WERI-Rb-1 (cell line): ENCODE results near the gene HOXC11.

Experiments used
- DNase-seq: peaks from one replicate; pipeline ENCODE4 v3.0.0-alpha.2; 2020
- H3K27ac ChIP-seq: fragments of 250-450 bp; sonication (Bioruptor Pico); 2 replicates; pipeline ENCODE4 v1.5.1; 2020; ENCODE audit warnings: mild to moderate bottlenecking, moderate library complexity
- H3K27me3 ChIP-seq: fragments of 250-450 bp; sonication (Bioruptor Pico); 2 replicates; pipeline ENCODE4 v1.5.1; 2021; ENCODE audit warnings: mild to moderate bottlenecking, low read depth, moderate library complexity; ENCODE audit not compliant: insufficient read depth, severe bottlenecking
- H3K36me3 ChIP-seq: fragments of 250-450 bp; sonication (Bioruptor Pico); 2 replicates; pipeline ENCODE4 v1.5.1; 2020; ENCODE audit warnings: mild to moderate bottlenecking, moderate library complexity
- H3K4me3 ChIP-seq: 2 replicates; pipeline ENCODE4 v1.5.1; 2011; ENCODE audit warnings: low read depth, mild to moderate bottlenecking, control low read depth, low read length
- H3K9me3 ChIP-seq: fragments of 250-450 bp; sonication (Bioruptor Pico); 2 replicates; pipeline ENCODE4 v1.5.1; 2021; ENCODE audit warnings: mild to moderate bottlenecking, moderate library complexity; ENCODE audit not compliant: severe bottlenecking
- CTCF ChIP-seq: IDR thresholded peaks from 2 replicates; pipeline ENCODE4 v1.5.1; 2011; ENCODE audit warnings: low read depth, mild to moderate bottlenecking, control low read depth, inconsistent platforms, low read length

HOXC11 gene

GRCh38 chr12:53960187-53961024 lies 12.5 kb upstream of the HOXC11 start:
- TF ChIP-seq CTCF = no peak
- H3K4me3 ChIP-seq = no peak overlapping the region
- no peaks in the 10 kb centered on the region for H3K36me3 ChIP-seq
- peaks cover 15% of the 10 kb centered on the region for H3K27me3 ChIP-seq
- DNase-seq = no peak
- no peaks in the 10 kb centered on the region for H3K9me3 ChIP-seq
- no peak overlapping the region for H3K27ac ChIP-seq

- 0 out of 2 replicates have a peak, but pooled peaks have one; percentile 15 for TF ChIP-seq CTCF
- no peaks in the 10 kb centered on the region for H3K36me3 ChIP-seq
- H3K27ac ChIP-seq = no peak overlapping the region
- no peak overlapping the region for H3K4me3 ChIP-seq
- no peak for DNase-seq
- H3K9me3 ChIP-seq = no peaks in the 10 kb centered on the region
- H3K27me3 ChIP-seq = peaks cover 7% of the 10 kb centered on the region
These were observed 11.7 kb upstream of the HOXC11 start for GRCh38 chr12:53961025-53961761.

GRCh38 chr12:53963005-53963404 lies 9.9 kb upstream of the HOXC11 start:
- TF ChIP-seq CTCF = no peak
- no peak overlapping the region for H3K27ac ChIP-seq
- H3K9me3 ChIP-seq = no peaks in the 10 kb centered on the region
- H3K36me3 ChIP-seq = no peaks in the 10 kb centered on the region
- H3K4me3 ChIP-seq = no peak overlapping the region
- DNase-seq = no peak
- no peaks in the 10 kb centered on the region for H3K27me3 ChIP-seq

GRCh38 chr12:53963434-53964314 lies 9.3 kb upstream of the HOXC11 start:
- H3K36me3 ChIP-seq = no peaks in the 10 kb centered on the region
- no peak for DNase-seq
- no peak overlapping the region for H3K4me3 ChIP-seq
- no peaks in the 10 kb centered on the region for H3K9me3 ChIP-seq
- no peak for TF ChIP-seq CTCF
- H3K27me3 ChIP-seq = no peaks in the 10 kb centered on the region
- H3K27ac ChIP-seq = no peak overlapping the region

- DNase-seq = no peak
- Histone ChIP-seq H3K36me3 (no peaks in the 10 kb centered on the region), H3K27me3 (no peaks in the 10 kb centered on the region), H3K27ac (no peak overlapping the region), H3K9me3 (no peaks in the 10 kb centered on the region), H3K4me3 (peak overlapping the region; percentile 22; the same call in 1 of the 2 replicates)
- no peak for TF ChIP-seq CTCF
These were observed 8.6 kb upstream of the HOXC11 start for GRCh38 chr12:53964315-53964713.
